Ovary (tissue), 9 donors: ENCODE data around the gene C19orf33. TPM values are rescaled to one million over a fixed set of nuclear protein-coding genes. Genes with fewer than 3 reads are reported as not detected.
A peak's percentile ranks its signal among the peaks of the same experiment; 100 is the strongest.

ENCODE experiments used
- DNase-seq, 5 donors: peaks; one replicate each; pipeline ENCODE4 v3.0.0-alpha.2; 2019 to 2020
- H3K27ac ChIP-seq, 2 donors: fragments of 200-600 bp; one replicate each; pipeline versions ENCODE4 v1.5.1 to v1.8.0; 2019 to 2022
- H3K27me3 ChIP-seq: fragments of 200-600 bp; one replicate; pipeline ENCODE4 v1.8.0; 2022
- H3K36me3 ChIP-seq: fragments of 200-600 bp; sonication (generic); one replicate; pipeline ENCODE4 v1.5.1; 2019
- H3K4me1 ChIP-seq: one replicate; pipeline ENCODE4 v1.8.1; 2013; ENCODE audit warnings: mild to moderate bottlenecking, moderate library complexity; ENCODE audit not compliant: insufficient read depth
- H3K4me3 ChIP-seq: fragments of 200-600 bp; sonication (generic); one replicate; pipeline ENCODE4 v1.5.1; 2017
- H3K9me3 ChIP-seq, 2 donors: fragments of 200-600 bp in 1 of 2; sonication (generic) in 1 of 2; one replicate each; pipeline versions ENCODE4 v1.5.1 to v1.8.1; 2013 to 2019; ENCODE audit warnings: mild to moderate bottlenecking in 1 of 2, moderate library complexity in 1 of 2
- CTCF ChIP-seq, 3 donors: fragments of 450-650 bp in 2 of 3; fragments of 200-600 bp in 1 of 3; IDR thresholded peaks; one replicate each; pipeline versions ENCODE4 v1.5.1 to v1.8.0; 2016 to 2022; ENCODE audit warnings: antibody characterized with exemption in 3 of 3, mild to moderate bottlenecking in 1 of 3
- EP300 ChIP-seq: sonication (generic); formaldehyde crosslinking; IDR thresholded peaks from one replicate; pipeline ENCODE4 v1.6.1; 2017; ENCODE audit warnings: antibody characterized with exemption
- POLR2A ChIP-seq: fragments of 450-650 bp; IDR thresholded peaks from one replicate; pipeline ENCODE4 v1.6.1; 2017; ENCODE audit warnings: antibody characterized with exemption, mild to moderate bottlenecking, moderate library complexity
- WGBS, 3 donors: extraction: QIAGEN DNeasy Blood & Tissue Kit in 1 of 3; methylation state at CpG; one replicate each; pipeline versions ENCODE4 v1.1.5 to v1.1.7; 2013 to 2017; 5-methylcytosine and 5-hydroxymethylcytosine counted together
- intact Hi-C, 4 donors: fragments of 100-400 bp; cut with DNase I; formaldehyde crosslinking; loops; one replicate each; pipeline versions ENCODE4 v1.11.0 to v1.15.1; 2022 to 2023
- polyA plus RNA-seq, 2 donors: library from polyadenylated mRNA; stranded (reverse); fragments of 200-250 nt in 1 of 2; fragments of 350-450 nt in 1 of 2; fragmentation: Illumina TruSeq in 1 of 2; extraction: RNeasy Lipid Tissue Mini Kit (QIAGEN cat#74804) in 1 of 2; gene quantifications; one replicate each; pipeline ENCODE4 v1.2.3, GENCODE V29; 2013 to 2014
- total RNA-seq, 7 donors: library from RNA; depleted of rRNA in 2 of 7; stranded (reverse); fragments of >200 nt in 2 of 7; fragmentation: NEBNext Ultra II Directional in 3 of 7; extraction: Animal tissue kit (Norgen Biotek cat#: 25700) in 3 of 7; gene quantifications; one replicate each; pipeline versions ENCODE4 v1.1.0 to v1.2.4, GENCODE V29; 2016 to 2023
- donor health status: DM: no; HTN: no; CAD: no; lungs with moderate emphysema.
- donor health status: DM: no; HTN: no; CAD: no.
- donor health status: Bipolar disorder and iron deficiency.
- donor health status: DM: yes; HTN: yes; CAD: no.
- donor health status: DM: no; HTN: no; CAD: no.
- donor health status: DM: yes; HTN: yes; CAD: no.

C19orf33 gene
- total and polyA plus RNA-seq, 9 donors, result 1.8 to 179 (median 8.9) TPM; not detected in 2

GRCh38 chr19:38320969-38321339 lies 16.9 kb downstream of the C19orf33 start:
- Histone ChIP-seq H3K4me3 (peak overlapping the region; percentile 54), H3K36me3 (no peaks in the 10 kb centered on the region), H3K27ac (peak overlapping the region; percentile 58 to 75), H3K4me1 (peaks cover 13% of the 10 kb centered on the region), H3K9me3 (no peaks in the 10 kb centered on the region), H3K27me3 (no peaks in the 10 kb centered on the region)
- DNase-seq, result peak in 3 of 5 donors; percentile 41 to 52 (median 49)
- no peak for TF ChIP-seq CTCF (IDR thresholded peaks at IDR 0.05)
- TF ChIP-seq POLR2A, result no peak
- no peak for TF ChIP-seq EP300
- 57 to 66% (median 58%) methylated on average over 3 of the region's 3 CpGs for WGBS, 3 donors
- intact Hi-C loops, result loop anchor here in 2 of 4 donors (5.0 to 10.0 kb wide), 2 partner anchors 69 to 176 kb away; no protein-coding TSS in a partner anchor

- peak; percentile 60 for TF ChIP-seq EP300
- TF ChIP-seq POLR2A, result peak; percentile 42
- peak in 1 of 3 donors; percentile 15 for TF ChIP-seq CTCF (IDR thresholded peaks at IDR 0.05)
- Histone ChIP-seq H3K4me3 (peak overlapping the region; percentile 54), H3K27ac (peak overlapping the region in 1 of 2 donors; percentile 75), H3K9me3 (no peaks in the 10 kb centered on the region), H3K36me3 (no peaks in the 10 kb centered on the region), H3K4me1 (peaks cover 13% of the 10 kb centered on the region), H3K27me3 (no peaks in the 10 kb centered on the region)
- intact Hi-C loops, result loop anchor here in 2 of 4 donors (5.0 to 10.0 kb wide), 2 partner anchors 69 to 177 kb away; no protein-coding TSS in a partner anchor
- peak; percentile 90 to 95 (median 92) for DNase-seq
- WGBS, 3 donors, result 3 to 8% (median 5%) methylated on average over 11 of the region's 11 CpGs
Observed at GRCh38 chr19:38321646-38322196, 17.7 kb downstream of the C19orf33 start.

- H3K27ac ChIP-seq, result no peak overlapping the region
- H3K4me3 ChIP-seq, result no peak overlapping the region
- intact Hi-C loops, result loop anchor here in 2 of 4 donors (5.0 to 10.0 kb wide), 2 partner anchors 71 to 178 kb away; no protein-coding TSS in a partner anchor
- H3K27me3 ChIP-seq, result no peaks in the 10 kb centered on the region
- 39 to 56% (median 54%) methylated on average over 7 of the region's 7 CpGs for WGBS, 3 donors
- DNase-seq, result no peak
- peaks cover 13% of the 10 kb centered on the region for H3K4me1 ChIP-seq
- H3K36me3 ChIP-seq, result no peaks in the 10 kb centered on the region
- no peaks in the 10 kb centered on the region for H3K9me3 ChIP-seq
- TF ChIP-seq CTCF (IDR thresholded peaks at IDR 0.05), result no peak
- TF ChIP-seq POLR2A, result no peak
- no peak for TF ChIP-seq EP300
Observed at GRCh38 chr19:38323291-38323690, 19.2 kb downstream of the C19orf33 start.

GRCh38 chr19:38324431-38324830 lies 20.4 kb downstream of the C19orf33 start:
- Histone ChIP-seq H3K4me3 (no peak overlapping the region), H3K9me3 (no peaks in the 10 kb centered on the region), H3K27ac (no peak overlapping the region), H3K27me3 (no peaks in the 10 kb centered on the region), H3K4me1 (peaks cover 11% of the 10 kb centered on the region), H3K36me3 (no peaks in the 10 kb centered on the region)
- TF ChIP-seq EP300, result no peak
- no peak for TF ChIP-seq CTCF (IDR thresholded peaks at IDR 0.05)
- no peak for TF ChIP-seq POLR2A
- DNase-seq, result no peak
- WGBS, 3 donors, result 92 to 95% (median 95%) methylated on average over 4 of the region's 4 CpGs
- intact Hi-C loops, result loop anchor here in 2 of 4 donors (5.0 to 10.0 kb wide), 2 partner anchors 72 to 180 kb away; no protein-coding TSS in a partner anchor
